ENCODE results near the gene LHX4. TPM values are rescaled to one million over a fixed set of nuclear protein-coding genes. Genes with fewer than 3 reads are reported as not detected.

LHX4 gene
- total and polyA plus RNA-seq, 10 donors: 0.02 to 2.0 (median 0.03) TPM; not detected in 5

- H3K27me3 ChIP-seq (replicated peaks in 1 of 7): no peaks in the 10 kb centered on the region
- peaks cover 0 to 41% (median 3%) of the 10 kb centered on the region in 6 donors for H3K36me3 ChIP-seq
- no peaks in the 10 kb centered on the region for H3K9me3 ChIP-seq
- TF ChIP-seq POLR2A (IDR thresholded peaks at IDR 0.05): no peak
- TF ChIP-seq POLR2AphosphoS5 (IDR thresholded peaks at IDR 0.05): no peak
- no peak for TF ChIP-seq CTCF (IDR thresholded peaks at IDR 0.05 in 8 of 11, conservative IDR thresholded peaks at IDR 0.05 in 3 of 11)
- H3K4me1 ChIP-seq: no peaks in the 10 kb centered on the region
- H3K27ac ChIP-seq: no peak overlapping the region
- 83 to 94% (median 91%) methylated on average over 8 of the region's 8 CpGs for WGBS, 5 donors
- no peak overlapping the region for H3K4me3 ChIP-seq
- intact Hi-C loops (cut with DNase I; ENCODE audit: low total_unique reads): no loop called here
- DNase-seq: peak; percentile 50
Observed at GRCh38 chr1:180270530-180271271, 40.6 kb downstream of the LHX4 start.

- Histone ChIP-seq H3K4me1 (no peaks in the 10 kb centered on the region), H3K36me3 (peaks cover 0 to 47% (median 3%) of the 10 kb centered on the region in 6 donors), H3K9me3 (no peaks in the 10 kb centered on the region), H3K27me3 (replicated peaks in 1 of 7) (no peaks in the 10 kb centered on the region), H3K4me3 (no peak overlapping the region), H3K27ac (no peak overlapping the region)
- intact Hi-C loops (cut with DNase I; ENCODE audit: low total_unique reads): no loop called here
- TF ChIP-seq POLR2A (IDR thresholded peaks at IDR 0.05) (no peak), CTCF (IDR thresholded peaks at IDR 0.05 in 8 of 11, conservative IDR thresholded peaks at IDR 0.05 in 3 of 11) (no peak), POLR2AphosphoS5 (IDR thresholded peaks at IDR 0.05) (no peak)
- DNase-seq: no peak
- 88 to 91% (median 89%) methylated on average over 20 to 23 of the region's 23 CpGs for WGBS, 5 donors
Observed at GRCh38 chr1:180271272-180272255, 41.5 kb downstream of the LHX4 start.

GRCh38 chr1:180272395-180272794 is 42.3 kb downstream of the LHX4 start:
- no peak for DNase-seq
- peaks cover 0 to 4% (median 0%) of the 10 kb centered on the region in 6 donors for H3K4me1 ChIP-seq
- no peaks in the 10 kb centered on the region for H3K9me3 ChIP-seq
- H3K27me3 ChIP-seq (replicated peaks in 1 of 7): no peaks in the 10 kb centered on the region
- H3K27ac ChIP-seq: no peak overlapping the region
- intact Hi-C loops (cut with DNase I; ENCODE audit: low total_unique reads): no loop called here
- TF ChIP-seq POLR2AphosphoS5 (IDR thresholded peaks at IDR 0.05): no peak
- TF ChIP-seq POLR2A (IDR thresholded peaks at IDR 0.05): no peak
- TF ChIP-seq CTCF (IDR thresholded peaks at IDR 0.05 in 8 of 11, conservative IDR thresholded peaks at IDR 0.05 in 3 of 11): no peak
- 91 to 98% (median 96%) methylated on average over 4 of the region's 4 CpGs for WGBS, 5 donors
- H3K36me3 ChIP-seq: peaks cover 0 to 48% (median 3%) of the 10 kb centered on the region in 6 donors
- no peak overlapping the region for H3K4me3 ChIP-seq
